Measurements from ENCODE around the gene ENTREP1.

GRCh38 chr9:69324549-69325401 lies at the start of gene ENTREP1:
- TF ChIP-seq CTCF (IDR thresholded peaks at IDR 0.05) (no peak), EP300 (IDR thresholded peaks at IDR 0.05) (no peak)

Measured in ovary (tissue), 3 donors.